Stimulated activated memory B cell treated with anti-CD40 and anti-IgM and Interleukin-4, amounts not matched to agents 10 μg/mL and 1 μg/mL and 100 μg/mL, for 72 hours (primary cell): ENCODE measurements around the gene MTX1.
A peak's percentile ranks its signal among the peaks of the same experiment; 100 is the strongest.
"Not testable (repeated sequence)": the region's sequence is repeated elsewhere in the genome, so short reads cannot be mapped to it uniquely, and the experiment has no call there.

ENCODE experiments used
- ATAC-seq: fragments of 150-1000 bp; cut with Tn5 transposase; 2 replicates; pipeline ENCODE4 v1.10.0; 2021
- H3K27ac Mint-ChIP-seq: one replicate; pipeline ENCODE4 v1.8.0; 2022; ENCODE audit warnings: mild to moderate bottlenecking, mixed read lengths
- H3K27me3 Mint-ChIP-seq: one replicate; pipeline ENCODE4 v1.8.0; 2022; ENCODE audit warnings: mixed read lengths
- H3K36me3 Mint-ChIP-seq: one replicate; pipeline ENCODE4 v1.8.0; 2022; ENCODE audit warnings: mixed read lengths
- H3K4me1 Mint-ChIP-seq: one replicate; pipeline ENCODE4 v1.8.0; 2022; ENCODE audit warnings: mixed read lengths
- H3K4me3 Mint-ChIP-seq: one replicate; pipeline ENCODE4 v1.8.0; 2022; ENCODE audit warnings: mild to moderate bottlenecking, moderate library complexity, mixed read lengths
- H3K9me3 Mint-ChIP-seq: one replicate; pipeline ENCODE4 v1.8.0; 2022; ENCODE audit warnings: mixed read lengths

MTX1 gene

GRCh38 chr1:155226910-155227260, 18.4 kb downstream of the MTX1 start:
- peak overlapping the region; percentile 79 for H3K27ac Mint-ChIP-seq
- no peaks in the 10 kb centered on the region for H3K9me3 Mint-ChIP-seq
- no peaks in the 10 kb centered on the region for H3K36me3 Mint-ChIP-seq
- peaks cover 44% of the 10 kb centered on the region for H3K4me1 Mint-ChIP-seq
- H3K4me3 Mint-ChIP-seq: peak overlapping the region; percentile 87
- H3K27me3 Mint-ChIP-seq: no peaks in the 10 kb centered on the region
- ATAC-seq: peak; percentile 49

GRCh38 chr1:155227261-155228095, 19.0 kb downstream of the MTX1 start:
- peaks cover 44% of the 10 kb centered on the region for H3K4me1 Mint-ChIP-seq
- peak; percentile 97 for ATAC-seq
- no peaks in the 10 kb centered on the region for H3K9me3 Mint-ChIP-seq
- H3K27ac Mint-ChIP-seq: peak overlapping the region; percentile 79
- H3K36me3 Mint-ChIP-seq: no peaks in the 10 kb centered on the region
- H3K27me3 Mint-ChIP-seq: no peaks in the 10 kb centered on the region
- H3K4me3 Mint-ChIP-seq: peak overlapping the region; percentile 87

GRCh38 chr1:155228096-155228427, 19.6 kb downstream of the MTX1 start:
- no peak for ATAC-seq
- H3K4me1 Mint-ChIP-seq: peaks cover 39% of the 10 kb centered on the region
- H3K4me3 Mint-ChIP-seq: peak overlapping the region; percentile 87
- peak overlapping the region; percentile 79 for H3K27ac Mint-ChIP-seq
- no peaks in the 10 kb centered on the region for H3K27me3 Mint-ChIP-seq
- no peaks in the 10 kb centered on the region for H3K36me3 Mint-ChIP-seq
- no peaks in the 10 kb centered on the region for H3K9me3 Mint-ChIP-seq

GRCh38 chr1:155231302-155231701, 22.8 kb downstream of the MTX1 start:
- not testable (repeated sequence) for ATAC-seq, H3K27ac Mint-ChIP-seq, H3K36me3 Mint-ChIP-seq, H3K27me3 Mint-ChIP-seq, H3K4me3 Mint-ChIP-seq, H3K9me3 Mint-ChIP-seq
- peaks cover 14% of the 10 kb centered on the region for H3K4me1 Mint-ChIP-seq

- H3K36me3 Mint-ChIP-seq: peaks cover 19% of the 10 kb centered on the region
- not testable (repeated sequence) for H3K4me1 Mint-ChIP-seq, ATAC-seq, H3K4me3 Mint-ChIP-seq, H3K27ac Mint-ChIP-seq, H3K27me3 Mint-ChIP-seq, H3K9me3 Mint-ChIP-seq
These were observed 23.8 kb downstream of the MTX1 start for GRCh38 chr1:155232001-155232978.

- H3K27ac Mint-ChIP-seq, H3K27me3 Mint-ChIP-seq, H3K9me3 Mint-ChIP-seq, H3K4me1 Mint-ChIP-seq, H3K4me3 Mint-ChIP-seq: not testable (repeated sequence)
- peaks cover 28% of the 10 kb centered on the region for H3K36me3 Mint-ChIP-seq
- peak; percentile 24 for ATAC-seq
These were observed 25.0 kb downstream of the MTX1 start for GRCh38 chr1:155233502-155233901.

GRCh38 chr1:155235375-155235774, 26.9 kb downstream of the MTX1 start:
- not testable (repeated sequence) for ATAC-seq, H3K27ac Mint-ChIP-seq, H3K9me3 Mint-ChIP-seq, H3K4me3 Mint-ChIP-seq, H3K27me3 Mint-ChIP-seq
- peaks cover 41% of the 10 kb centered on the region for H3K36me3 Mint-ChIP-seq
- H3K4me1 Mint-ChIP-seq: peaks cover 15% of the 10 kb centered on the region

GRCh38 chr1:155236451-155236850, 28.0 kb downstream of the MTX1 start:
- Mint-ChIP-seq H3K27ac (no peak overlapping the region), H3K27me3 (no peaks in the 10 kb centered on the region), H3K9me3 (no peaks in the 10 kb centered on the region), H3K4me3 (no peak overlapping the region), H3K4me1 (peaks cover 26% of the 10 kb centered on the region), H3K36me3 (peaks cover 41% of the 10 kb centered on the region)
- no peak for ATAC-seq

- H3K4me1 Mint-ChIP-seq: peaks cover 42% of the 10 kb centered on the region
These were observed 32.7 kb downstream of the MTX1 start for GRCh38 chr1:155241069-155241679.

GRCh38 chr1:155241841-155242264, 33.4 kb downstream of the MTX1 start:
- Mint-ChIP-seq H3K4me1 (peaks cover 46% of the 10 kb centered on the region), H3K9me3 (no peaks in the 10 kb centered on the region), H3K27ac (peak overlapping the region; percentile 75), H3K36me3 (peaks cover 26% of the 10 kb centered on the region), H3K4me3 (no peak overlapping the region), H3K27me3 (no peaks in the 10 kb centered on the region)
- no peak for ATAC-seq

More at GRCh38 chr1:155241069-155241679, 32.7 kb downstream of the MTX1 start:
- Mint-ChIP-seq H3K36me3 (peaks cover 33% of the 10 kb centered on the region), H3K9me3 (no peaks in the 10 kb centered on the region), H3K4me3 (peak overlapping the region; percentile 76), H3K27ac (peak overlapping the region; percentile 75), H3K27me3 (no peaks in the 10 kb centered on the region)
- ATAC-seq: peak; percentile 60

GRCh38 chr1:155242805-155243358, 34.4 kb downstream of the MTX1 start:
- ATAC-seq: no peak
- no peaks in the 10 kb centered on the region for H3K27me3 Mint-ChIP-seq
- no peaks in the 10 kb centered on the region for H3K9me3 Mint-ChIP-seq
- peak overlapping the region; percentile 76 for H3K27ac Mint-ChIP-seq
- peak overlapping the region; percentile 76 for H3K4me3 Mint-ChIP-seq
- H3K4me1 Mint-ChIP-seq: peaks cover 46% of the 10 kb centered on the region
- peaks cover 16% of the 10 kb centered on the region for H3K36me3 Mint-ChIP-seq

- Mint-ChIP-seq H3K27ac (peak overlapping the region; percentile 76), H3K36me3 (peaks cover 2% of the 10 kb centered on the region), H3K9me3 (no peaks in the 10 kb centered on the region), H3K27me3 (no peaks in the 10 kb centered on the region), H3K4me3 (peak overlapping the region; percentile 76), H3K4me1 (peaks cover 34% of the 10 kb centered on the region)
- ATAC-seq: peak; percentile 97
These were observed 36.1 kb downstream of the MTX1 start for GRCh38 chr1:155244368-155245162.

- Mint-ChIP-seq H3K4me3 (peak overlapping the region; percentile 76), H3K27ac (peak overlapping the region; percentile 76), H3K36me3 (no peaks in the 10 kb centered on the region), H3K9me3 (no peaks in the 10 kb centered on the region), H3K4me1 (peaks cover 36% of the 10 kb centered on the region), H3K27me3 (no peaks in the 10 kb centered on the region)
- ATAC-seq: no peak
These were observed 36.6 kb downstream of the MTX1 start for GRCh38 chr1:155245163-155245524.

- not testable (repeated sequence) for H3K27me3 Mint-ChIP-seq, H3K27ac Mint-ChIP-seq, H3K9me3 Mint-ChIP-seq, ATAC-seq, H3K36me3 Mint-ChIP-seq, H3K4me3 Mint-ChIP-seq
- H3K4me1 Mint-ChIP-seq: peaks cover 29% of the 10 kb centered on the region
These were observed 38.3 kb downstream of the MTX1 start for GRCh38 chr1:155246796-155247195.
